K562 treated with DMSO at 1 percent for 48 hours (cell line): ENCODE results near the gene TRIM16. TPM values are rescaled to one million over a fixed set of nuclear protein-coding genes. Genes with fewer than 3 reads are reported as not detected.

Source experiments
- total RNA-seq: library from RNA; unstranded; fragments of 300-600 nt; gene quantifications from 2 replicates; pipeline ENCODE4 v1.2.3, GENCODE V29; 2022; ENCODE audit warnings: low replicate concordance; ENCODE audit errors: extremely low read depth

Gene TRIM16
- not detected in 2 replicates for total RNA-seq

DNA sequence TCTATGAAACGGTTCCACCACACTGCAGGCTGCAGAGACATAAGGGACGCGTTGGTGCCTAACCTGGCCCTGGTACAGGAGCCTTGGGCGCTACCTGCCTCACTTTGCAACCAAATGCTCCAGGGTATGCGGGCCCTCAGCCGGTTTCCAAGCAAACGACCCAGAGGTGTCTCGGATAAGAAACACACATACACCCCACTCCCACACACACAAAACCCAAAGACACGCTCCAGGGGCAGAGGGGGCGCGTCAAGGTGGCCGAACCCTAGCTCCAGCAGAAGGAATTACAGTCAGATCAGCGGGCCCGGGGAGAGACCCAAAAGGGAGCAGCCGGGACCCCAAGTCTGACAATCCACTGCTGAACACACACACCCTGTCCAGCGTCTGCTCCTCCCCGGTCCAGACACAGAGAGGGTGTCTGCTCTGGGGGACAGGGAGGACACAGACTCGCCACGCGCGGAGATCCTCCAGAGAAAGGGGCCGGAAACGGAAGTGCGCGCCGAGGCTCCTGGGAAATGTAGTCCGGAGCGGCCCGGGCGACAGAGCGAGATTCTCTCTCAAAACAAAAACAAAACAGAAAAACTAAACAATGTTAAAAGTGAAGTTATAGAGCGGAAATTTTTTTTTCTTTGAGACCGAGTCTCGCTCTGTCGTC is at the start of gene TRIM16:
TSS of gene TRIM16 (minus strand) at position 488 of the 655 bp plus-strand sequence. CDS start 32,702 bp downstream, outside the sequence.

DNA sequence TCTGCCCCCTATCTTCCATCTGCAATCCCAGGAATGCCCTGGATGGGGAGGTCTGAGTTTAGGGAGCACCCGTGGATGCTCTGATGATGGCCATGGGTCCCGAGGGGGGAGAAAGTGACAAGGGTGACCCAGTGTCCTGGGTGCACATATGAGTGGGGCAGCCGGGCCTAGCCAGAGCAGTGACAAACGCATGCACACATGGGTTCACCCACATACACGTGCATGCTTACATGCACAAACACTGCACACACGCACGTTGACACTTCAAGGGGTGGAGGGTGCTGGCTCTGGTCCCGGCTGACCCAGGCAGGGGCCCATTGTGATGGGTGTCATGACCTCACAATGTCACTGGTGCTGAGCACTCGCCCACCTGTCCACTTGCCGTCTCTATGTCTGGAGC is 47.8 kb upstream of the TRIM16 start, which contains the start of gene TBC1D26:
TSS of gene TBC1D26 (plus strand) at position 384 of the 400 bp plus-strand sequence. CDS start 3,066 bp downstream, outside the sequence.

DNA sequence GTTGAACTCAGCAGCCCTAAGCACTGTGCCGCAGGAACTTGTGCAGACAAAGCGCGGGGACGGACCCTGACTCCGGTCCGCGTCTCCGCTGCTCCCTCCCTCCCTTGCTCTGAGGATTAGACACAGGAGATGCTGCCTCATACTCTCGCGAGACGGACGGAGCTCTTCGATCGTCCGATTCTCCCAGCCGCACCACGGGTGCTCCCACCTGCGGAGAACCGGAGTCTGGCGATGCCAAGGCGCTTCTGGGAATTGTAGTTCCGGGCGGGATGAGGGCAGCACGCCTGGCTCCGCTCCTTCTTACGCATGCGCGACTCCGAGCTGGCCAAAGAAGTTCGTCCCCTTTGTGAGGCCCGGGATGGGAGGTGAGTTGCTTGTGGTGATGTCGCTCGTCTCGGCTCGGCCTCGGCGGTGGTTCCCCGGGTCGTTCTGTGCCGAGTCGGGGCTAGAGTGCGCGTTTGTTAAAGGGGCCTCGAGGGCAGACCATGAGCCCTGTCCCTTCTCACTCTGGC is 15.4 kb upstream of the TRIM16 start, which contains the start of gene ZNF286A:
TSS of gene ZNF286A (plus strand) at position 340 of the 512 bp plus-strand sequence. CDS start 578 bp downstream, outside the sequence.

DNA sequence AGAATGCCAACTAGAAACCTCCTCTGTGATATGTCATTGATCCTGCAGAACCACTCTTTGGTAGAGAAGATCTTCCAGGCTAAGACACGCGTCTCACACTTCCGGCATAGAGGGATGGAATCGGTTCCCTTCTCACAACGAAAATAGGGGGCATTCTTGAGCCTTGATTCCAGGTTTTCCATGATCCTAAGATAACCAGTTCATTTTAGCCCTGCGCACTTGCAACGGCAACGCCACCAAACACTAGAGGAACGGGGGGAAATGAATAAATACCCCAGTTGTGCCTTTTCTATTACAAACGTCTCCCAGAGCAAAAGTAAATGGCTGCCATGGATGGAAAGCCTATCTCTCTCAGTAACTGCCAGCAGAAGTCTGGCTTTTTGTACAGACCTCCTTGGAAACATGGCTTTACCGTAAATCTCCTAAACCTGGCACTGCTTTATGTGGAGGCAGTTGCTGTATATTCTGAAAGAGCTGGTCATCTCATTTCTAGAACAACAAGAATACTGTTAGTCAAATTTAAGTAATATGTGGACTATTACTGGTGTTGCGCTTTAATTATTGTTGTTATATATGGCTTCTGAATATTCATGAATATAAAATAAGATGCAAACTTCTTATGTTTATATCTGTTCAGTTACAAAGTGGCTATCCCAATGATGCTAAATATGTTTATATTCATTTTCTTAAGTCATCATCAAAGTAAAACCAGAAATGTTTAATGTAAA is 64.6 kb downstream of the TRIM16 start, which contains the start of gene FBXW10B:
TSS of gene FBXW10B (minus strand) at position 374 of the 728 bp plus-strand sequence. CDS start at position 182, 192 bp downstream.

Other genes with a start within 250 kb of the TRIM16 start
- gene CDRT4, start 216.7 kb downstream of the TRIM16 start, total RNA-seq = not detected in 2 replicates
- not detected in 2 replicates for gene TVP23C, start 120.8 kb downstream of the TRIM16 start, total RNA-seq
- gene FBXW10B, start 64.6 kb downstream of the TRIM16 start, total RNA-seq = not detected in 2 replicates
- gene ZNF286A, start 15.4 kb upstream of the TRIM16 start, total RNA-seq = not detected in 2 replicates
- not detected in 2 replicates for gene TBC1D26, start 48.0 kb upstream of the TRIM16 start, total RNA-seq